ENCODE results near the gene CDKL1.

The CDKL1 gene

DNA sequence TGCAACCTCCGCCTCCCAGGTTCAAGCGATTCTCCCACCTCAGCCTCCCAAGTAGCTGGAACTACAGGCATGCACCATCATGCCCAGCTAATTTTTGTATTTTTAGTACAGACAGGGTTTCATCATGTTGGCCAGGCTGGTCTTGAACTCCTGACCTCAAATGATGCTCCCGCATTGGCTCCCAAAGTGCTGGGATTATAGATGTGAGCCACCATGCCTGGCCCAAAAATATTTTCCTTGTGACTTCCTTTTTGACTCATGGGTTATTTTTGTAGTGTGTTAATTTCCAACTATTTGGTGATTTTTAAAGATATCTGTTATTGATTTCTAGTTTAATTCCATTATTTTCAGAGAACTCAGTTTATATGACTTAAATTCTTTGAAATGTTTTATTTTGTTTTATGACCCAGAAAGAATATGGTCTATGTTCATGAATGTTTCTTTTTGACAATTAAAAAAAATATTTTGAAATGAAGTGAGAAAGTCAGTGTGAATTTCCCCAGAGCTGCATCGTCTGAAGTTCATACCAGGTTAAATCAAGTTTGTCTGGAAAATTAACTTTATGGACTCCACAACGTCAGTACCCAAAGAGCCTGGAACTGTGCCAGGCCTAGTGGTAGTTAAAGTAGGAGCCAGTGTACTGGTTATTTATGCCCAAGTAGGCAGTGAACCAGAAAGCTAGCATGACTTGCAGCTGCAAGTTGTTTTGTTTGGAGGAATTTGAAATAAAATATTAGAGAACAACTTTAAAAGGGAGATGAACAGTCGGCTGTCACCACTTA, 2.8 kb upstream of the CDKL1 start:
- FAIRE-seq (no peak), DNase-seq (ENCODE audit: insufficient read length, low spot score) (no peak)
- TF ChIP-seq, protein P1, sequence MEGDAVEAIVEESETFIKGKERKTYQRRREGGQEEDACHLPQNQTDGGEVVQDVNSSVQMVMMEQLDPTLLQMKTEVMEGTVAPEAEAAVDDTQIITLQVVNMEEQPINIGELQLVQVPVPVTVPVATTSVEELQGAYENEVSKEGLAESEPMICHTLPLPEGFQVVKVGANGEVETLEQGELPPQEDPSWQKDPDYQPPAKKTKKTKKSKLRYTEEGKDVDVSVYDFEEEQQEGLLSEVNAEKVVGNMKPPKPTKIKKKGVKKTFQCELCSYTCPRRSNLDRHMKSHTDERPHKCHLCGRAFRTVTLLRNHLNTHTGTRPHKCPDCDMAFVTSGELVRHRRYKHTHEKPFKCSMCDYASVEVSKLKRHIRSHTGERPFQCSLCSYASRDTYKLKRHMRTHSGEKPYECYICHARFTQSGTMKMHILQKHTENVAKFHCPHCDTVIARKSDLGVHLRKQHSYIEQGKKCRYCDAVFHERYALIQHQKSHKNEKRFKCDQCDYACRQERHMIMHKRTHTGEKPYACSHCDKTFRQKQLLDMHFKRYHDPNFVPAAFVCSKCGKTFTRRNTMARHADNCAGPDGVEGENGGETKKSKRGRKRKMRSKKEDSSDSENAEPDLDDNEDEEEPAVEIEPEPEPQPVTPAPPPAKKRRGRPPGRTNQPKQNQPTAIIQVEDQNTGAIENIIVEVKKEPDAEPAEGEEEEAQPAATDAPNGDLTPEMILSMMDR (IDR thresholded peaks at IDR 0.05; ENCODE audit: insufficient read depth, missing control alignments): no peak

DNA sequence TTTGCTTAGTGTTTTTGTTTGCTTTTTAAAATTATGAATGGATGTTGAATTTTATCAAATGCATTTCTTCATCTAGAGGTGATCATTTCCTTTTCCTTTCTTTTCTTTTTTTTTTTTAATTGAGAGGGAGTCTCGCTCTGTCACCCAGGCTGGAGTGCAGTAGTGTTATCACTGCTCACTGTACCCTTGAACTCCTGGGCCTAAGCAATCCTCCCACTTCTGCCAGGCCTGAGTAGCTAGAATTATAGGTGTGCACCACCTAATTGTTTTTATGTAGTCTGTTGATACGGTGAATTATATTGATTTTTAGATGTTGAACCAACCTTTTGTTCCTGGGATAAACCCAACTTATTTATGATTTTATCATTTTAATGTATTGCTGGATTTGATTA, 1.5 kb upstream of the CDKL1 start:
- TF ChIP-seq, protein P1 (IDR thresholded peaks at IDR 0.05; ENCODE audit: insufficient read depth, missing control alignments): no peak
- DNase-seq (ENCODE audit: insufficient read length, low spot score) (no peak), FAIRE-seq (no peak)

DNA sequence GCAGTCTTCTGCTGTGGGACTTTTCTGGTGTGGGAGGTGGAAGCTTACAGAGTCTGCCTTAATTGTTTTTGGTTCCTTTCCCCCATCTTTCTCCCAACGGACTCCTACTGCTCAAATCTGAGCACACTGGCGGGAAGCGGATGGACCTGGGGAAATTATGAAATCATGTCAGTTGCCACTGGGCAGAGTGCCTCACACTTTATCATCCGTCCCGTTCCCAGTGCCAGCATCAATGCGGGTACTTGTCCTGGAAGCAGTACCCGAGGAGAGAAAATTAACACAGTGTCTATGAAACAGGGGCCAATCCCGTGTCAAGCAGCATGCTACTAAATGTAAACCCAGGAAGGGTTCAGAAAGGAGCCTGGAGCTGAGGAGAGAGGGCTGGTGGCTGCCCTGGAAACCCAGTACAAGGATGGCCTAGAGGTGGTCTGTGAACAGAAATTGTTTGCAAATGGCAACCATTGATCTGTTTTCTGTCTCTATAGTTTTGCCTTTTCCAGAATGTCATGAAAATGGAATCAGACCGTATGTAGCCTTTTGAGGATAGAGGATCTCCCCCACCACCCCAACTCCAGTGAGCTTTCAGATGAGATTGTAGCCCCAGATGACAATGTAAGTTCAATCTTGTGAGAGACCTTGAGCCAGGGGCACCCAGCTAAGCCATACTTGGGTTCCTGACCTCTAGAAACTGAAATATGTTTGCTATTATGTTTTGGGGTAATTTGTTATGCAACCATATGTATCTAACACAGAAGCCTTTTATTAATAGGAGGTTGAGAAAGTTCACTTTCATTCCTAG, 908 bp upstream of the CDKL1 start:
- TF ChIP-seq, protein P1 (IDR thresholded peaks at IDR 0.05; ENCODE audit: insufficient read depth, missing control alignments): no peak
- no peak for FAIRE-seq

DNA sequence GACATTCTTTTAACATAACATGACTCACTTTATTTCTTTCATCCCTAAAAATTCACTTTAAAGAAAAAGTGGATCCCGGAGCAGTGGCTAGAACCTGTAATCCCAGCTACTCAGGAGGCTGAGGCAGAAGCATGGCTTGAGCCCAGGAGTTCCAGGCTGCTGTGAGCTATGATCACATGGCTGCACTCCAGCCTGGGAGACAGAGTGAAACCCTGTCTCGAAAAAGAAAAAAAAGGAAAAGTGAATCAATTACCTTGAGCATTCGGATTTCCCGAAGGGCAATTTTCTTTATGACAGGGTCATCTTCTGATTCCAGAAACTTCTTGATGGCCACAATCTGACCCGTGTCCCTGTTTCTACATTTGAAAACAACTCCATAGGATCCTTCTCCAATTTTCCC, 1.2 kb downstream of the CDKL1 start:
- TF ChIP-seq, protein P1 (IDR thresholded peaks at IDR 0.05; ENCODE audit: insufficient read depth, missing control alignments): no peak
- DNase-seq (ENCODE audit: insufficient read length, low spot score) (no peak), FAIRE-seq (no peak)

More for the DNA sequence above, 908 bp upstream of the CDKL1 start:
- DNase-seq (ENCODE audit: insufficient read length, low spot score): no peak

DNA sequence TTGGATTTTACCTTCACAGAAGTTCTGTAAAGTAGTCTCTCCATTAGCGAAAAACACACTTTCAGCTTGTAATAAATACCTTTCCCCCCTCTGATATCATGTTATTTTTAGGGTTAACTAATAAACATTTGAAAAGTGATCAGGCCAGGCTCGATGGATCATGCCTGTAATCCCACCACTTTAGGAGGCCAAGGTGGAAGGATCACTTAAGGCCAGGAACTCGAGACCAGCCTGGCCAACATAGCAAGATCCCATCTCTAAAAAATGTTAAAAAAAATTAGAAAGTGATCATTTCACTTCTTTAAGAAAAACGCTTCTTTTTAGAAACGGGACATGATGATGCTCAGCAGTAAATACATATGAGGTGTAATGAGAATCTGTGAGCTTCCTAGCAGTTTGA, 2.0 kb downstream of the CDKL1 start:
- FAIRE-seq: no peak
- TF ChIP-seq, protein P1 (IDR thresholded peaks at IDR 0.05; ENCODE audit: insufficient read depth, missing control alignments): no peak
- DNase-seq (ENCODE audit: insufficient read length, low spot score): no peak

DNA sequence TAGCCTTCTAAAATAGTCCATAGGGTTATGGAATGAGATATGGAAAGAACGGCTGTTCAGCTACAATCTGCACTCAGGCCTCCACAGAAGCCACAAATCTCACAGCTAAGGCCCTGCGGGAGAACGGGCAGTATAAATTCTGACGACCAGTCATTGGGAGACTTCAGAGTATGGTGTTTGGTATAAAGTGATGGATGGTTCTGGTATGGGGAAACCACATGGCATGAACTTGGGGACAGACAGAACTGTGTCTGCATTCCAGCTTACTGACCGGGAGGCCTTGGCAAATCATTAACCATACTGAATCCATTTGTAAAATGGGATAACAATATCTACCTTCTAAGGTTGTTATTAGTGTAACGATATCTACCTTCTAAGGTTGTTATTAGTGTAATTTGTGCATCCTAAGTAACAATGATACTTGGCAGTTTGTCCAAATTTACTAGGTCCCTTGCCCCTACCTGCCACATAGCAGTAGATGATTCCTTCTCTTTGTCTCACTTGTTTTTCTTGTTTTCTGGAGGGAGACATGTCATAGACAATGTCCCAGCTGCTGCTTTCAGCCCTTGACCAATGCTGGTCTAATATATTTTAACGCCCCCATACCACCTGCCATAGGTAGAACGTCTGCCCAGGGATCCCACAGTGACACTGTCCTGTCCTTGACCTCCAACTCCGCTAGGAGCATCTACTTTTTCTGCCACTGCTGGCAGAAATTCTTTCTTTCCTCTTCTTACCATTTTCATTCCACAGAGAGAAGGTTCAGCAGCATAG, 6.8 kb downstream of the CDKL1 start:
- no peak for FAIRE-seq
- no peak for DNase-seq (ENCODE audit: insufficient read length, low spot score)
- TF ChIP-seq, protein P1 (IDR thresholded peaks at IDR 0.05; ENCODE audit: insufficient read depth, missing control alignments): no peak

All from D721Med (cell line).